ENCODE data around the gene EIF2B2. TPM values are rescaled to one million over a fixed set of nuclear protein-coding genes. Genes with fewer than 3 reads are reported as not detected.

The EIF2B2 gene
- total and polyA plus RNA-seq, 2 experiments from 2014 or later, result 40.6 to 50.2 TPM

DNA sequence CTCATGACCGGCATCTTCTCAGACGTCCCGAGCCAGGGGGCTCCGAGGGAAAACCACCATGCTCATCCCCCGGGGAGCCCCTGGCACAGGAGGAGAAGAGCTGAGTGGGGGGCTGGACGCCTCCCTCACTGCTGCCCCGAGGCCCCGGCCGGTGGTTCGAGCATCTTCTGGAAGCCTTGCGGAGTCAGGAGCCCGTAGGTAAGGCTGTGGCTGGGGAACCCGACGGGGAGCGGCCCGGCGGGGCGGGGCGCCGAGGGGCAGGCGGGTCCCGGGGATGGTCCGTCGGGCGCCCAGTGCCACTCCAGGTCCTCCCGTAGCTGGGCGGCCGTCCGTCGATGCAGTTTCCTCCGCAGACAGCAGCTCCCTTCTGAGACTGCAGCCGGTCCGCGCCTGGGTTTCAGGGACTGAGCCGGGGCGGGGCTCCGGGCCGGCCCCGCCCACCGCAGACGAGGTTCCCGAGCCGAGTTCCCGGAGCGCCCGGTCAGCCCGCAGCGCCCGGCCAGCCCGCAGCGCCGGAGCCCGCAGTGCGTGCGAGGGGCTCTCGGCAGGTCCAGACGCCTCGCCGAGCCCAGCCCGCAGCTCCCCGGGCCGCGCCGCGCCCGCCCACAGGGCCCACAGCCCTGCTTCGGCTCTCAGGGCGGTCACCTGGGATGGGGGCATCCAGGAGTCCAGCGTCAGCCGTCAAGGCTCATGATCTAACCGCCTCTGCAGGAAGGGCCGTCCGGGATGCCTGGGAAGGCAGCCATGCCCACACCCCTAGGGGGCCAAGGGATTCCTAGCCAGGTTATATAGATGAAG, 47.3 kb upstream of the EIF2B2 start, which contains the start of gene PGF:
Gene PGF, minus strand, starts transcription at position 369 of the 798 bp plus-strand sequence. Its CDS starts 355 bp downstream, at position 14.
- no peaks in the 10 kb centered on the region for H3K36me3 ChIP-seq (ENCODE audit: low read depth)
- no peaks in the 10 kb centered on the region for H3K9me3 ChIP-seq (ENCODE audit: low read depth)
- no peak for TF ChIP-seq EZH2 (IDR thresholded peaks at IDR 0.05; ENCODE audit: insufficient read depth, poor library complexity, severe bottlenecking)
- no peak for TF ChIP-seq EZH2phosphoT487 (IDR thresholded peaks at IDR 0.05; ENCODE audit: insufficient read depth, low read depth)
- DNase-seq, result peak; percentile 76
- H3K27ac ChIP-seq, result no peak within 1 kb of the TSS
- H3K27me3 ChIP-seq (replicated peaks; ENCODE audit: insufficient read depth), result no peaks in the 10 kb centered on the region
- H2AFZ ChIP-seq, result peak within 1 kb of the TSS; percentile 73
- H3K79me2 ChIP-seq (ENCODE audit: insufficient read depth), result no peaks in the 10 kb centered on the region
- H3K4me3 ChIP-seq, result peak within 1 kb of the TSS; percentile 61
- H3K4me1 ChIP-seq (ENCODE audit: insufficient read depth), result no peaks in the 10 kb centered on the region
- WGBS, 2 experiments (ENCODE audit: low coverage in 1 of 2, low lambda C conversion rate in 2 of 2, missing lambda C conversion rate in 2 of 2), result 4 to 12% methylated on average over 21 to 73 of the region's 73 CpGs
- H3K9me2 ChIP-seq (ENCODE audit: insufficient read depth), result no peaks in the 10 kb centered on the region
- in situ Hi-C loops (cut with MboI), result no loop called here
- peak within 1 kb of the TSS; percentile 27 for H3K9ac ChIP-seq
- no peaks in the 10 kb centered on the region for H4K20me1 ChIP-seq (ENCODE audit: insufficient read depth)
- H3F3A ChIP-seq (ENCODE audit: insufficient read depth), result no peaks in the 10 kb centered on the region
- H3K4me2 ChIP-seq (ENCODE audit: unreplicated experiment), result peak within 1 kb of the TSS; percentile 30

- no peak overlapping the region for H3K27ac ChIP-seq
- no peak overlapping the region for H3K4me2 ChIP-seq (ENCODE audit: unreplicated experiment)
- in situ Hi-C loops (cut with MboI), result no loop called here
Observed at GRCh38 chr14:74956027-74956279, 46.8 kb upstream of the EIF2B2 start.

DNA sequence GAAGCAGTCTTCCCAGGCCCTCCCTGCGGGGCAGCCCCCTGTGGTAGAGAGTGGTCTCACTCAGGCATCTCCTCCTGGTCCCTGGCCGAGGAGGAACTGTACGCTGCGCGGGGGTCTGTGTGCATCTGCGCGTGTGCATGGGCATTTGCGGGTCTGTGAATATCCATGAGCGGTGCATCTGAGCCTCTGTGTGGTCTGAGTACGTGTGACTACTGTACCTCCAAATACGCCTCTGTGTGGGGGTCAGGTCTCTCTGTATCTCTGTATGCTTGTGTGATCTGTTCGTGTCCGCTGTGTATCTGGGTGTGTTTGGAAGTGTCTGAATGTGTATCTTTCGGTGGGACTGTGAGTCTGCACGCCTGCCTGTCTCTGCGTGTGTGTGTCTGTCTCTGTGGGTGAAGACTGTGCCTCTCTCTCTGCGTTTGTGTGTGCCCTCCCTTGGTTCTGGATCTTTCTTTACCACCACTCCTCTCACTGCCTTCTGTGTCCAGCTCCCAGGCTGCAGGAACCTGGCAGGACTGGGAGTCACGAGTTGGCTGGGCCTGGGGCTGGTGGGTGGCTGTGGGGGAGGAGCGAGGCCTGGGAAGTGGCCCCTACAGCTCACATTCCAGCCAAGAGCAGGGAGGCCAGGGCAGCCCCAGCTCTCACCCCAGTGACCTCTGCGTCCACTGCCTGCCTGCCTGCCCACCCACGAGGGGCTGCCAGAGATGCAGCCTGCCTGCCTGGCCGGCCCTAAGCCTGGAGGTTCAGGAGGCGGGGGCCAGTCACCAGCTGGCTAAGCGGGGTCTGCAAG, 46.2 kb upstream of the EIF2B2 start:
- Histone ChIP-seq H3F3A (ENCODE audit: insufficient read depth) (no peaks in the 10 kb centered on the region), H3K4me1 (ENCODE audit: insufficient read depth) (no peaks in the 10 kb centered on the region), H3K79me2 (ENCODE audit: insufficient read depth) (no peaks in the 10 kb centered on the region), H3K9ac (no peak overlapping the region), H3K27ac (no peak overlapping the region), H3K9me2 (ENCODE audit: insufficient read depth) (no peaks in the 10 kb centered on the region), H3K9me3 (ENCODE audit: low read depth) (no peaks in the 10 kb centered on the region), H4K20me1 (ENCODE audit: insufficient read depth) (no peaks in the 10 kb centered on the region), H3K36me3 (ENCODE audit: low read depth) (no peaks in the 10 kb centered on the region), H2AFZ (no peak overlapping the region), H3K27me3 (replicated peaks; ENCODE audit: insufficient read depth) (no peaks in the 10 kb centered on the region), H3K4me3 (no peak overlapping the region), H3K4me2 (ENCODE audit: unreplicated experiment) (no peak overlapping the region)
- no peak for TF ChIP-seq EZH2 (IDR thresholded peaks at IDR 0.05; ENCODE audit: insufficient read depth, poor library complexity, severe bottlenecking)
- TF ChIP-seq EZH2phosphoT487 (IDR thresholded peaks at IDR 0.05; ENCODE audit: insufficient read depth, low read depth), result no peak
- 89 to 93% methylated on average over 23 of the region's 24 CpGs for WGBS, 2 experiments (ENCODE audit: low coverage in 1 of 2, low lambda C conversion rate in 2 of 2, missing lambda C conversion rate in 2 of 2)
- in situ Hi-C loops (cut with MboI), result no loop called here
- DNase-seq, result no peak

More at GRCh38 chr14:74956027-74956279, 46.8 kb upstream of the EIF2B2 start:
- 92 to 93% methylated on average over 9 of the region's 9 CpGs for WGBS, 2 experiments (ENCODE audit: low coverage in 1 of 2, low lambda C conversion rate in 2 of 2, missing lambda C conversion rate in 2 of 2)
- peak overlapping the region; percentile 27 for H3K9ac ChIP-seq
- DNase-seq, result no peak
- H3K79me2 ChIP-seq (ENCODE audit: insufficient read depth), result no peaks in the 10 kb centered on the region
- peak overlapping the region; percentile 73; the same call in 1 of the 2 replicates for H2AFZ ChIP-seq
- no peaks in the 10 kb centered on the region for H3F3A ChIP-seq (ENCODE audit: insufficient read depth)
- no peaks in the 10 kb centered on the region for H3K9me3 ChIP-seq (ENCODE audit: low read depth)
- TF ChIP-seq EZH2phosphoT487 (IDR thresholded peaks at IDR 0.05; ENCODE audit: insufficient read depth, low read depth), result no peak
- TF ChIP-seq EZH2 (IDR thresholded peaks at IDR 0.05; ENCODE audit: insufficient read depth, poor library complexity, severe bottlenecking), result no peak
- H3K36me3 ChIP-seq (ENCODE audit: low read depth), result no peaks in the 10 kb centered on the region
- H3K27me3 ChIP-seq (replicated peaks; ENCODE audit: insufficient read depth), result no peaks in the 10 kb centered on the region
- no peak overlapping the region for H3K4me3 ChIP-seq
- H3K9me2 ChIP-seq (ENCODE audit: insufficient read depth), result no peaks in the 10 kb centered on the region
- H3K4me1 ChIP-seq (ENCODE audit: insufficient read depth), result no peaks in the 10 kb centered on the region
- H4K20me1 ChIP-seq (ENCODE audit: insufficient read depth), result no peaks in the 10 kb centered on the region

DNA sequence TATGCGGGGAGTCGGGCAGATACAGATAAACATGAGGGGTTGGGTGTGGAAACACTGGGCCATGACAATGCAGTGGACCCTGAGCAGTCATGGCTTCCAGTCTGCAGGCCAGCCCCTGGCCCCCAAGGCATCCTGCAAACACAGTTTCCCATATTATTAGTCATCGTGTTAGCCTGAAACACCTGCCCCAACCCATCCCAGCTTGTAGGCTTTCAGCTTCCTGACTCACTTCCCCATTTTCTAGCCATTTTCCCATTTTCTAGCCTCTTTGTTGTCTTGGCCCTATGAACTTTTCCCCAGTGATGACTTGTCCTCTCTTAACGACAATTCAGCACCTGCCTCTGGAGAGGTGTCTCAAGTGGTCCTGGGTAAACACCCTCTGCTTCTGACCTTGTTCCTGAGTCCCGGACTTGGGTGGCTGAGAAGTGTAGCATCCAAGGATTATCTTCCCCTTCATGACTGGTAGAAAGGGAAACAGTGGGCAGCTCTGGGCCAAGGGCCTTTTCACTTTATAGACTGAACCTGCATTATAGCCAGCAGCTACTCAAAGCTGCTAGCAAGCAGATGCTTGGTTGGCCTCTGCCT, 43.0 kb upstream of the EIF2B2 start:
- DNase-seq, result no peak
- Histone ChIP-seq H3K4me2 (ENCODE audit: unreplicated experiment) (no peak overlapping the region), H3K79me2 (ENCODE audit: insufficient read depth) (no peaks in the 10 kb centered on the region), H3K9me3 (ENCODE audit: low read depth) (no peaks in the 10 kb centered on the region), H3K9me2 (ENCODE audit: insufficient read depth) (no peaks in the 10 kb centered on the region), H3K4me3 (no peak overlapping the region), H3K9ac (no peak overlapping the region), H3F3A (ENCODE audit: insufficient read depth) (peaks cover 8% of the 10 kb centered on the region), H4K20me1 (ENCODE audit: insufficient read depth) (no peaks in the 10 kb centered on the region), H2AFZ (no peak overlapping the region), H3K27me3 (replicated peaks; ENCODE audit: insufficient read depth) (no peaks in the 10 kb centered on the region), H3K36me3 (ENCODE audit: low read depth) (no peaks in the 10 kb centered on the region), H3K4me1 (ENCODE audit: insufficient read depth) (peaks cover 10% of the 10 kb centered on the region; the same call in 1 of the 2 replicates), H3K27ac (no peak overlapping the region)
- TF ChIP-seq EZH2phosphoT487 (IDR thresholded peaks at IDR 0.05; ENCODE audit: insufficient read depth, low read depth) (no peak), EZH2 (IDR thresholded peaks at IDR 0.05; ENCODE audit: insufficient read depth, poor library complexity, severe bottlenecking) (no peak)
- WGBS, 2 experiments (ENCODE audit: low coverage in 1 of 2, low lambda C conversion rate in 2 of 2, missing lambda C conversion rate in 2 of 2), result 89 to 91% methylated on average over 5 of the region's 5 CpGs
- in situ Hi-C loops (cut with MboI), result no loop called here
